NCI-H187 (cell line): ENCODE data around the gene QSOX1.

Source experiments
- DNase-seq, 2 experiments: peaks; one replicate each; lab custom pipeline; 2025; lab: John Stamatoyannopoulos, UW

The QSOX1 gene

DNA sequence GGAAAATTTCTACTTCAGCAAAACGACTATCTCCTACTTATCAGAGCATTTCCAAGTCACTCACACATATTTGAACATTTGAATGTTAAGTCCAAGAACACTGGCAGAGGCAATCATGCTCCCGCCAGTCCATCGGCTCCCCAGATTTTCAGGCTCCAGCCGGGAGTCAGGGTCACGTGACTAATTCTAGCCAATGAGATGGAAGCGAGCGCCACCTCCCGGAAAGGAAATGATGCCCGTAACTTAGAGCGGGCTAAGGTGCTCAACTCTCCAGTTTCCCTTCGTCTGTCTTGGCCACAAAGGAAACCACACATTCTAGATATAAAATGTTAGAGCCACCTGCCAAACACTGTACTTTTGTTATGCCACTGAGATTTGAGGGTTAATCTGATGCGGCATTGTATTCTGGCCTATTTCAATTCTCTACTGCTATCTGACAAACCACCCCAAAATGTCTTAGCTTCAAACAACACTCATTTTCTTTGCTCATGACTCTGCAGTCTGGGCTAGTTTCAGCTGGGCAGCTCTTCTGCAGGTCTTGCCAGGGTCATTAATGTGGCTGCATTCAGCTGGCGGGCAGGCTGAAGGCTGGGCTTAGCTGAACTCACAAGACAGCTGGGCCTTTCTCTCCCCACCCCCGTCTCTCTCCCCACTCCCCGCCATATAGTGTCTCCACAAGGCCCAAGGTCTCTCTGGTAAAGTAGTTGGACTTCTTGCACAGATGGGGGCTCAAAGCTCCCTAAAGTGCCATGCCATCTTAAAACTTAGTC, 58.9 kb downstream of the QSOX1 start:
- DNase-seq = no peak

GRCh38 chr1:180215856-180216625, 61.4 kb downstream of the QSOX1 start:
- no peak for DNase-seq

GRCh38 chr1:180217006-180217405, 62.3 kb downstream of the QSOX1 start:
- no peak for DNase-seq

GRCh38 chr1:180218806-180219765, 64.4 kb downstream of the QSOX1 start:
- DNase-seq = no peak

- DNase-seq = no peak
These were observed 65.1 kb downstream of the QSOX1 start for GRCh38 chr1:180219776-180220175.

DNA sequence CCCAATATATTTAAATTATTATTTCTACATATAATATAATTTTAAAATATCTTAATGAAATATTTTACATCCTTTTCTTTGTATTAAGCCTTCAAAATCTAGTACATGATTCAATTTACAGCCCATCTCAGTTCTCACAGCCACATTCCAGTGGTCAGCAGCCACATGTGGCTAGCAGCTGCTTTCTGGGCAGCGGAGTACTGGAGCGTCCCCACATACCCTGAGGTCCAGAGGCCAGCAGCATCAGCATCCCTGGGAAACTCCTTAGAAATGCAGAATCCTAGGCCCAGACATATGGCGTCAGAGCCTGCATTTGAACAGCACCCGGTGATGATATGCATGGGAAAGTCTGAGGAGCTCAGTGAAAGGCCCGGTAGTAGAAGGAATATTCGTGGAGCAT, 66.8 kb downstream of the QSOX1 start:
- DNase-seq = no peak

DNA sequence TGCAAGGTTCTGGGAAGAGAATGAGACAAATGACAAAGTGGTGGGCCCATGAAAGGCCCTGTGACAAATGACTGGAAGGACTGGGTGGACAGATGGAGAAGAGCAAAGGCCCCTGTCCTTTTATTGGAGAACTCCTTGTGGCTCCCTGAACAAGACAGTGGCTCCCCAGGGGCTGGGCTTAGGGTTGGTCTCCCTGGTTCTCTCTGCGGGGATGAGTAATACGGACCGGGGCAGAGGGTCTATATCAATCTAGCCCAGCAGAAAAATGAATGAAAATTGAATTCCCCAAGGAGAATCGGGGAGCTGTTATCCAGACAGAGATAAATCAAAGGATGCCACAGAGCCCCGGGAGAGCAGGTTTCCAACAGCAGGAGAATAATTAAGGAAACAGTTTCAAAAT, 70.2 kb downstream of the QSOX1 start:
- DNase-seq = no peak

DNA sequence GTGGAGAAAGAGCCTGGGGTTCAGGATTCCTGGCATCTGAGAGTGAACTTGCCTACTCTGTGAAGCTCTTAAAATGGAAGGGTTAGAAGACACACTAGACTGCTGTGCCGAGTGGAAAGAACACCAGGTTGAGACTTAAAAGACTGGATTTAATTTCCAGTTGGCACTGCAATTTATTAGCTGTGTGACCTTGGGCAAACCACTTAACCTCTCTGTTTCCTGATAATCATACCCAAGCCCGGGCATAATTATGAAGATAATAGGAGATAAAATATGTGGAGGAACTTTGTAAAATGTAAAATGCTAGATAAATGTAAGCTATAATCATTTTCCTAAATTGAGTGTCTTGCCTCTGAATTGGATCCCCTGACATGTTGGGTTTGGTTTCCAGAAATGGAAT, 70.7 kb downstream of the QSOX1 start:
- no peak for DNase-seq

GRCh38 chr1:180227861-180228647, 73.4 kb downstream of the QSOX1 start:
- DNase-seq = no peak

DNA sequence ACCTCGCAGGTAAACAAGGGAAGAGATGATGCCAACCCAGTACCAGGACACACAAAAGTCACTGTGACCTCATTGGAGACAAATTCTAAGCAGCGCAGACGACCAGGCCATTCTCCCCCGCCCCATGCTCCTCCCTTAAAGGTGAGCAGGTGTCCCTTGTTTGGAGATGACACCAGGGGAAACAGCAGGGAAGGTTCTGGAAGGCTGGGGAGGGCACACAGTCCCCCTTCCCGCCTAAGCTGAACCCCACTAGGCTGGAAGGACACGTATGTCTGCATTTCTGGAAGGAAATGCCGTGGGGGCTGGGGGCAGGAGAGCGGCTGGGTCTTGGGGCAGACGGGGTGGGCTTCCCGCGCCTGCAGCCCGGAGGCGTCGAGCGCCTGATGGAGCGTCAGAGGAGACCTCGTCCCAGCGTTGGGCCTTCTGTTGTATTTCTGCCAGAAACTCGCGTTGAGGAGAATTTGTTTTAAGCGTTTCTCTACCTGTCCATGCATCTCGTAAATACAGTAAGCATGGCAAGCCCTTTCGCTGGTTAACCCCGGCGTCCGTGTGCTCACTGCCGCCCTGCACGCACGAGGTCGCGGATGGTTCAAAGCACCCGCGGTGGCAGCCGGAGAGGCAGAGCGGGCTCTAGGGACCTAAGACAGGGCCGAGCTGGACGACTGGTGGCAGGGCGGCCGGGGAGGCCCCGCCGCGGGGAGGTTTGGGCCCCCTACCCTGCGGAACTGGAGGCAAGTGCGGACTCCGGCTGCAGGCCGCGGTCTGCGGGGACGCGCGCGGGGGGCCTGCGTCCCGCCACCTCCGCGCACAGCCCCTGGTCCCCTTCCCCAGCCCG, 74.2 kb downstream of the QSOX1 start:
- no peak for DNase-seq

DNA sequence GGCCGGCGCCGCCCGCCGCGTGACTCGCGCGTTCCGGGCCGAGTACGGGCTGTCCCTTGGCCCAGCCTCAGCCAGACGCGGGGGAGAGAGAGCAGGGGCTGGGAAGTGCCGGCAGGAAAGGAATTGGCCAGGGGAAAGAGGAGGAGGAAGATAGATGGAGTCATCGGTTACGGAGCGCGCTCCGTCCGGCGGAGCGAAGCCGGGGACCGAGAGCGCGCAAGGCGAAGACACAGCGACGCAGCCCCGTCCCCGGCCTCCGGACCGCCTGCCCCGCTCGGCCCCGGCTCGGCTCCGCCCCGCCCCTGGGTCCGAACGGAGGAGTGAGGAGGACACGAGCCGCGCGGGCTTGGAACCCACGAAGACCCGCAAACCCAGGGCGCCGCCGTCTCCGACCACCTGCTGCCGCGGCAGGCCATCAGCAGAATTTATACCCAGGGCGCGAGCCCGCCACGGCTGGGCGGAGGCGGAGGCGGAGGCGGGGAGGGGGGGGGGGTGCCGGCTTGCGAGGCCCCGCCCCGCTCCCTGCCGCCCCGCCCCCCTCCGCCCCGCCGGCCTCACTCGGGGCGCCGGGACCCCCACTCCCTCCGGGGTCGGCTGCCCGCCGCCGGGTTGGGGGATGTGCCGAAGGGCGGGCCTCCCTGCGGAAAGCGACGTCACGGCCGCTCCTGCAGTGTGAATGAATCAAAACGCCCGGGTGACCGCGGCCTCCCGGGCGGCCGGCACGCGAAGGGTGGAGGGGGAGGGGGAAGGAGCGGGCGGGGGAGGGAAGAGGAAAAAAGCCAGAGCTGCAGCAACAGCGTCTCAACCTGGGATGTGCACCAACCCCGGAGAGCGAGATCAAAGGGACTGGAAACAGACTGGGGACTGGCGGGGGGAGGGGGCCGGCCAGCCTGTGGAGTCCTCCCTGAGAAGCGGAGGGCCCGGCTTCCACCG, 75.1 kb downstream of the QSOX1 start, which contains the start of gene LHX4:
Gene LHX4 (plus strand): TSS at position 782 of the 933 bp plus-strand sequence. CDS start 266 bp downstream, outside the sequence.
- DNase-seq = no peak

- DNase-seq = no peak
These were observed 75.7 kb downstream of the QSOX1 start for GRCh38 chr1:180230416-180230790.

DNA sequence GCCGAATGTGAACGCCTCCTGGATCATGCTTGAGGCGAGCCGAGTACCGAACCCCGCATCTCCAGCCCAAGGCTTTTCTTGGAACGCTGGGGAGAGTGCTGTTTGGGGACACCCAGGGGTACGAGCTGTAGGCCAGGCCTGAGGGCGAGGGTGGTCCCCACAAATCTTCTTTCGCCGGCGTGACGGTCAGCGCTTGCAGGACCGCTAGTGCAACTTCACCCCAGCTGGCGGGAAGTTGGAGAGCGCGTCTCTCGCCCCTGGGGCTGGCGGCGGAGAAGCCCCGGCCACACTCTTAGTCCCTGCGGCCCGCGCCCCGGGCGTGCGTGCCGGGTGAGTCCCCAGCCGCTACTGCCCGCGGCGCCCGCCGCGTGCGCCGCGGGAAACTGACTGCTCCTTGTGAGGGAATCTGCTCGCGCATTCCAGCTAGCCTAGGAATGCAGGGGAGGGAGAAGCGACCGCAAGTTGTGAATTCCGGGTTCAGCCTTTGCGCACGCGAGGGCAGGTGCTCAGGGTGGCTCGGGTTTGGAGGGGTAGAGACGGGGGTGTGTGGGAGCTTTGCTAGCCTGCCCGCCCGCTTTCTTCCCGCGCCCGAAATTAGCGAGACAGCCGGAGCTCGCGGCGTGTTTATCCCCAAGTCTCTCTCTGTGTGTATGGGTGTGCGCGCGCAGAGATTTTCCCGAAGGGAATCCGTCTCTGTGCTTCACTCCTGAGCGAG, 76.3 kb downstream of the QSOX1 start:
- no peak for DNase-seq

- DNase-seq = no peak
These were observed 76.8 kb downstream of the QSOX1 start for GRCh38 chr1:180231506-180231921.

DNA sequence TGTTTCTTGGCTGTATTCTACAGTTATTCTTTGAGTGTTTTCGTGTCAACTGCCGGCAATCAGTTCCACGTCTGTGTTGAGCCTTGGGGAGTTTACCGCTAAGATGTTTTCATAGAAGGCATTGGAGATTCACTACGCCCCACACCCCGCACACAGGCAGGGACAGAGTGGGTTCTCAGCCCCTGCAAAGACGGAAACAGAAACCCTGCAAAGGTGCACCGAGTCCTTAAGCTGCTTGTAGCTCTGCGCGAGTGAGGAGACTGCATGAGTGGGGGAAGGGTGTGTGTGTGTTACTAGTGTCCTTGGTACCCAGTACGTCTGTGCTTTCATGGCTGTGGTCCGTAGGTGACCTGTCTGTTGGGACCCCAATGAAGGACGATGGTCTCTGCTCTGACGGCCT, 77.3 kb downstream of the QSOX1 start:
- no peak for DNase-seq

DNA sequence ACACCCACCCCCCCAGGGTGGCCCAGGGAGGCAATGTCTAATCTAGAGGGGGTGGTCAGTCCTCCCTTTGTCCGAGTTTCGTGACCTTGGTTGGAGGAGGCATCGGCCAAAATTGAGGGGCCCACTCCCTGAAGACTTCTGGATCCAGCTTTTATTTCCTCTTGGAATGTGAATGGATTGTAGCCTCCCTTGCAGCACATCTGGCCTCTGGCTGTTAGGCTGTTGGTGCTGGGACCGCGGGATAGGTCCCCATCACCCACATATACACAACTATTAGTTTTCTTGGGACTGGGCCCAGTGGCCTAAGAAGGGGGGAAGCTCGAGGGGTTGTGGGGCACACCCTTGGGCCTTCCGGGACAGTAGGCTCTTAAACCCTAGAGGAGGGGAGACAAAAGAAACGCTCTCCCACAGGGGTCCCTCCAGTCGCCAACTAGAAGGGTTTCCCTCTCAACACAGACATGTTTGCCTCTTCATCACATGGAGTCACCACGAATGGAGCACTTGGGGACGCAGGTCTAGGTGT, 77.9 kb downstream of the QSOX1 start:
- no peak for DNase-seq

- DNase-seq = no peak
These were observed 78.7 kb downstream of the QSOX1 start for GRCh38 chr1:180233191-180234011.
